Left hindlimb (tissue), 1 donor: ENCODE results near the gene ZKSCAN2.

Experiments used
- DNase-seq: peaks from one replicate; pipeline ENCODE4 v3.0.0-alpha.2; 2018

ZKSCAN2 gene

GRCh38 chr16:25222959-25223358 is 34.7 kb downstream of the ZKSCAN2 start:
- DNase-seq, result no peak

GRCh38 chr16:25219070-25219737 is 38.4 kb downstream of the ZKSCAN2 start:
- no peak for DNase-seq

- DNase-seq, result no peak
These were observed 39.7 kb downstream of the ZKSCAN2 start for GRCh38 chr16:25217921-25218320.

GRCh38 chr16:25217112-25217511 is 40.5 kb downstream of the ZKSCAN2 start:
- DNase-seq, result no peak

- no peak for DNase-seq
These were observed 43.8 kb downstream of the ZKSCAN2 start for GRCh38 chr16:25213709-25214397.

GRCh38 chr16:25212636-25213035 is 45.0 kb downstream of the ZKSCAN2 start:
- DNase-seq, result no peak

GRCh38 chr16:25210758-25211157 is 46.9 kb downstream of the ZKSCAN2 start:
- DNase-seq, result no peak

GRCh38 chr16:25199457-25199856 is 58.2 kb downstream of the ZKSCAN2 start:
- DNase-seq, result no peak

GRCh38 chr16:25198021-25198420 is 59.6 kb downstream of the ZKSCAN2 start:
- no peak for DNase-seq

GRCh38 chr16:25194273-25194878 is 63.3 kb downstream of the ZKSCAN2 start:
- no peak for DNase-seq

- DNase-seq, result no peak
These were observed 65.5 kb downstream of the ZKSCAN2 start for GRCh38 chr16:25192096-25192495.

GRCh38 chr16:25189305-25189704 is 68.3 kb downstream of the ZKSCAN2 start:
- no peak for DNase-seq

- no peak for DNase-seq
These were observed 70.2 kb downstream of the ZKSCAN2 start for GRCh38 chr16:25187491-25187795.
